Measurements from ENCODE around the gene EHD2.
"Not testable (repeated sequence)": the region's sequence is repeated elsewhere in the genome, so short reads cannot be mapped to it uniquely, and the experiment has no call there.

The EHD2 gene

DNA sequence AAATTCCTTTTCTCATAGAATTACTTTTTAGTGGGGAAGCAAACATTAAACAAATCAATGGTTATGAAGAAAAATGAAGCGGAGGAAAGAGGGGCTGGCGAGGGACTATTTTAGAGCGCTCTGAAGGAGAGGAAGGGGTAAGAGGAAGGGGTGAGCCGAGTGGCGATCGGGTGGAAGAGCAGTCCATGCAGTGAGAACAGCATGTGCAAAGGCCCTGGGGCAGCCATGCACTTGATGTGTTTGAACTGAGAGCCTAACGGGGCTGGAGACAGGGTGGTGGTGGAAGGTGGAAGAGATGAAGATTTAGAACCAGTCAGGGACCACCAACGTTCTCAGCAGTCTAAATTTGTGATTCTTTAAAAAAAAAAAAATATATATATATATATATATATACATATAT is 17.7 kb downstream of the EHD2 start:
- H3K36me3 ChIP-seq (ENCODE audit: control insufficient read depth in 1 of 2, insufficient read depth in 2 of 2, low read length in 2 of 2), result peaks cover 0 to 27% of the 10 kb centered on the region in 2 donors
- no peaks in the 10 kb centered on the region for H3K9me3 ChIP-seq (ENCODE audit: control insufficient read depth in 1 of 2, low read length in 2 of 2)
- no peak overlapping the region for H3K27ac ChIP-seq (ENCODE audit: low read length)
- peaks cover 5% of the 10 kb centered on the region for H3K27me3 ChIP-seq (ENCODE audit: low read depth, low read length)
- no peak overlapping the region for H3K4me3 ChIP-seq (ENCODE audit: low read depth in 1 of 2, low read length in 2 of 2)
- peaks cover 9 to 31% of the 10 kb centered on the region in 2 donors for H3K4me1 ChIP-seq (ENCODE audit: control insufficient read depth in 1 of 2, insufficient read depth in 2 of 2, low read length in 2 of 2)

DNA sequence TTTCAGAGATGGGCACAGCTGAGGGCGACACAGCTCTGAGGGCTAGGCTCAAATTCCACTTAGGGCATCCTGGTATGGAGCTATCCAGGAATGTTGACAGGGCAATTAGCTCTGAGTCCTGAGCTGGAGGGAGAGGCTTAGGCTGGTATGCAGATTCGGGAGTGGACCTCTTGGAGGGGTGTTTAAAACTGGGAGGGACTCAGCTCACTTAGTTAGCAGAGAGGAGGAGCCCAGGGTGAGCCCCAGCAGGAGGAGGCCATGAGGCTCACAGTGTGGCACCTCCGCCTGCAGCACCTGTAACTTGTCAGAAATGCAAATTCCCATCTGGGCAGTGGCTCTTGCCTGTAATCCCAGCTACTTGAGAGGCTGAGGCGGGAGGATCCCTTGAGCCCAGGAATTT is 21.9 kb downstream of the EHD2 start:
- Histone ChIP-seq H3K4me1 (ENCODE audit: control insufficient read depth in 1 of 2, insufficient read depth in 2 of 2, low read length in 2 of 2) (peaks cover 0 to 4% of the 10 kb centered on the region in 2 donors), H3K27ac (ENCODE audit: low read length) (no peak overlapping the region), H3K27me3 (ENCODE audit: low read depth, low read length) (no peaks in the 10 kb centered on the region), H3K4me3 (ENCODE audit: low read depth in 1 of 2, low read length in 2 of 2) (no peak overlapping the region), H3K9me3 (ENCODE audit: control insufficient read depth in 1 of 2, low read length in 2 of 2) (no peaks in the 10 kb centered on the region), H3K36me3 (ENCODE audit: control insufficient read depth in 1 of 2, insufficient read depth in 2 of 2, low read length in 2 of 2) (peaks cover 5 to 44% of the 10 kb centered on the region in 2 donors)

GRCh38 chr19:47740866-47741519 is 27.8 kb downstream of the EHD2 start:
- peaks cover 5 to 45% of the 10 kb centered on the region in 2 donors for H3K36me3 ChIP-seq (ENCODE audit: control insufficient read depth in 1 of 2, insufficient read depth in 2 of 2, low read length in 2 of 2)

GRCh38 chr19:47741544-47742140 is 28.4 kb downstream of the EHD2 start:
- peaks cover 0 to 17% of the 10 kb centered on the region in 2 donors for H3K4me1 ChIP-seq (ENCODE audit: control insufficient read depth in 1 of 2, insufficient read depth in 2 of 2, low read length in 2 of 2)
- H3K27me3 ChIP-seq (ENCODE audit: low read depth, low read length), result no peaks in the 10 kb centered on the region
- H3K27ac ChIP-seq (ENCODE audit: low read length), result no peak overlapping the region
- no peak overlapping the region for H3K4me3 ChIP-seq (ENCODE audit: low read depth in 1 of 2, low read length in 2 of 2)
- no peaks in the 10 kb centered on the region for H3K9me3 ChIP-seq (ENCODE audit: control insufficient read depth in 1 of 2, low read length in 2 of 2)
- H3K36me3 ChIP-seq (ENCODE audit: control insufficient read depth in 1 of 2, insufficient read depth in 2 of 2, low read length in 2 of 2), result peaks cover 0 to 39% of the 10 kb centered on the region in 2 donors

More at GRCh38 chr19:47740866-47741519, 27.8 kb downstream of the EHD2 start:
- no peaks in the 10 kb centered on the region for H3K27me3 ChIP-seq (ENCODE audit: low read depth, low read length)
- H3K4me1 ChIP-seq (ENCODE audit: control insufficient read depth in 1 of 2, insufficient read depth in 2 of 2, low read length in 2 of 2), result peaks cover 0 to 11% of the 10 kb centered on the region in 2 donors
- H3K27ac ChIP-seq (ENCODE audit: low read length), result no peak overlapping the region
- no peak overlapping the region for H3K4me3 ChIP-seq (ENCODE audit: low read depth in 1 of 2, low read length in 2 of 2)
- no peaks in the 10 kb centered on the region for H3K9me3 ChIP-seq (ENCODE audit: control insufficient read depth in 1 of 2, low read length in 2 of 2)

DNA sequence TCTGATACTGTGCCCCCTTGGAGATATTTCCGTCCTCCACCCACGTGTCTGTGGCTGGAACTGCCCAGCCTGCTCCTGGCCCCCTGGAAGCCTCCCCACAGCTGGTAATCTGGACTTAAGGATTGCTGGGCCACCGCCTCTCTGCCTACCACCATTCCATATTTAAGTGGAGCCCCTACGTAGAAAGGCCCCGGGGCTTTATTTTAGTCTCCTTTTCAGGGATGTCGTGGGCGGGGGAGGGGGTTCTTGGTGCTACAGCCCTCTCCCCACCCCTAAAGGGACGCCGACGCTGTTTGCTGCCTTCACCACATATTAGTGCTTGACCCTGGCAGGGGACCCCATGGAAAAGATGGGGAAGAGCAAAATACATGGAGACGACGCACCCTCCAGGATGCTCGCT is 29.4 kb downstream of the EHD2 start:
- Histone ChIP-seq H3K27ac (ENCODE audit: low read length) (peak overlapping the region; percentile 90), H3K36me3 (ENCODE audit: control insufficient read depth in 1 of 2, insufficient read depth in 2 of 2, low read length in 2 of 2) (peaks cover 0 to 40% of the 10 kb centered on the region in 2 donors), H3K4me3 (ENCODE audit: low read depth in 1 of 2, low read length in 2 of 2) (peak overlapping the region; percentile 9 to 59), H3K4me1 (ENCODE audit: control insufficient read depth in 1 of 2, insufficient read depth in 2 of 2, low read length in 2 of 2) (peaks cover 0 to 24% of the 10 kb centered on the region in 2 donors), H3K9me3 (ENCODE audit: control insufficient read depth in 1 of 2, low read length in 2 of 2) (no peaks in the 10 kb centered on the region), H3K27me3 (ENCODE audit: low read depth, low read length) (no peaks in the 10 kb centered on the region)

DNA sequence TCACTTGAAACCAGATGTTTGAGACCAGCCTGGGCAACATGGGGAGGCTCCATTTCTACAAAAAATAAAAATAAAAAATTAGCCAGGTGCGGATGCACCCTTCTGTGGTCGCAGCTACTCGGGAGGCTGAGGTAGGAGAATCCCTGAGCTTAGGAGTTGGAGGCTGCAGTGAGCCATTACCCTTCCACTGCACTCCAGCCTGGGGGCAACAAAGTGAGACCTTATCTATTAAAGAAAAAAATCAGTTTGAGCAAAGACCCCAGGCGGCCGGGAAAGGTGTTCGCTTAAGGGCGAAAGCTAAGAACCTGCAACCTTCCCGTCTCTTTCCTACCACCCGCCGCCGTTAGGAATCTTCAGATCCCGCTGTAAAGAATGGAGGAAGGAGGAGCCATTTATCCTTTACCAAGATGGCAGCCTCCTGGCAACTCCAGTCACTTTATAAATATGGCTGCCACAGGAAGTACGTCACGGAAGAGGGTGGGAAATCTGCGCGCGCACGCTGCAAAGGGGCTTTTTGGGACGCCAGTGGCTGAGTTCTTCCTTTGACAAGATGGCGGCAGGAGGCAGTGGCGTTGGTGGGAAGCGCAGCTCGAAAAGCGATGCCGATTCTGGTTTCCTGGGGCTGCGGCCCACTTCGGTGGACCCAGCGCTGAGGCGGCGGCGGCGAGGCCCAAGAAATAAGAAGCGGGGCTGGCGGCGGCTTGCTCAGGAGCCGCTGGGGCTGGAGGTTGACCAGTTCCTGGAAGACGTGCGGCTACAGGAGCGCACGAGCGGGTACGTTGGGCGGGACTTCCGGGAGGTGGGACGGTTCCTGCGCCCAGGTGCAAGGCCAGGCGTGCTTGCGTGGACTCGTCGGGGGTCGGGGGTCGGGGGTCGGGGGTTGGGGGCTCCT is 32.0 kb downstream of the EHD2 start, which contains the start of gene NOP53:
Gene NOP53 (plus strand): TSS at position 537 of the 892 bp plus-strand sequence. CDS start 14 bp downstream, at position 551.
- no peaks in the 10 kb centered on the region for H3K9me3 ChIP-seq (ENCODE audit: control insufficient read depth in 1 of 2, low read length in 2 of 2)
- H3K27ac ChIP-seq (ENCODE audit: low read length), result peak within 1 kb of the TSS; percentile 63
- H3K4me3 ChIP-seq (ENCODE audit: low read depth in 1 of 2, low read length in 2 of 2), result peak within 1 kb of the TSS; percentile 45 to 69
- peaks cover 15 to 33% of the 10 kb centered on the region in 2 donors for H3K36me3 ChIP-seq (ENCODE audit: control insufficient read depth in 1 of 2, insufficient read depth in 2 of 2, low read length in 2 of 2)
- peaks cover 0 to 24% of the 10 kb centered on the region in 2 donors for H3K4me1 ChIP-seq (ENCODE audit: control insufficient read depth in 1 of 2, insufficient read depth in 2 of 2, low read length in 2 of 2)
- no peaks in the 10 kb centered on the region for H3K27me3 ChIP-seq (ENCODE audit: low read depth, low read length)

DNA sequence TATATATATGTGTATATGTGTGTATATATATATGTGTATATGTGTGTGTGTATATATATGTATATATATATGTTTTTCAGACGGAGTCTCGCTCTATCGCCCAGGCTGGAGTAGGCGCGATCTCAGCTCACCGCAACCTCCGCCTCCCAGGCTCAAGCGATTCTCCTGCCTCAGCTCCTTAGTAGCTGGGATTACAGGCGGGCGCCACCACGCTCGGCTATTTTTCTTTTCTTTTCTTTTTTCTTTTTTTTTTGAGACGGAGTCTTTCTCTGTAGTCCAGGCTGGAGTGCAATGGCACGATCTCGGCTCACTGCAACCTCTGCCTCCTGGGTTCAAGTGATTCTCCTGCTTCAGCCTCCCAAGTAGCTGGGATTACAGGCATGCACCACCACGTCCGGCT is 32.9 kb downstream of the EHD2 start:
- Histone ChIP-seq H3K4me1 (ENCODE audit: control insufficient read depth in 1 of 2, insufficient read depth in 2 of 2, low read length in 2 of 2) (peaks cover 0 to 24% of the 10 kb centered on the region in 2 donors), H3K36me3 (ENCODE audit: control insufficient read depth in 1 of 2, insufficient read depth in 2 of 2, low read length in 2 of 2) (peaks cover 22 to 35% of the 10 kb centered on the region in 2 donors), H3K4me3 (ENCODE audit: low read depth in 1 of 2, low read length in 2 of 2) (peak overlapping the region; percentile 45 to 69)
- not testable (repeated sequence) for H3K27ac ChIP-seq (ENCODE audit: low read length); H3K27me3 ChIP-seq (ENCODE audit: low read depth, low read length); H3K9me3 ChIP-seq (ENCODE audit: control insufficient read depth in 1 of 2, low read length in 2 of 2)

DNA sequence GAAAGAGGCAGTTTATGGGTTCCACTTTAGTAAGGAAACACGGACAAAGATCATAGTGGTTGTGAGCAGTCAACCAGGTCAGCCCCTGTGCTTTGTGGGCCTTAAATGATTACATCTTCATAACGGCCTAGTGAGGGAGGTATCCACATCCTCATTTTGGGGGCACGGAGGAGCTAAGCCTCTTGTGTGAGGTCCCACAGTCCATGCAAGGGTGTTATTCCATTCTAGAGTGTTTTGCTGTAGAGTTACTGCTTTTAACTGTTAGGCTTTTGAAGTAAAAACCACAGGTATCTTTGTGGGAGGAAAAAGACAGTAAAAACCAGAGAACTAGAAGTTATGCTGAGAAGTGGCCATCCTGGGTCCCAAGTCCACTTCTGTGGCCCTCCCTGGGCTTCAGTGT is 36.1 kb downstream of the EHD2 start:
- no peak overlapping the region for H3K27ac ChIP-seq (ENCODE audit: low read length)
- H3K4me3 ChIP-seq (ENCODE audit: low read depth in 1 of 2, low read length in 2 of 2), result no peak overlapping the region
- H3K27me3 ChIP-seq (ENCODE audit: low read depth, low read length), result no peaks in the 10 kb centered on the region
- no peaks in the 10 kb centered on the region for H3K9me3 ChIP-seq (ENCODE audit: control insufficient read depth in 1 of 2, low read length in 2 of 2)
- H3K4me1 ChIP-seq (ENCODE audit: control insufficient read depth in 1 of 2, insufficient read depth in 2 of 2, low read length in 2 of 2), result peaks cover 0 to 17% of the 10 kb centered on the region in 2 donors
- H3K36me3 ChIP-seq (ENCODE audit: control insufficient read depth in 1 of 2, insufficient read depth in 2 of 2, low read length in 2 of 2), result peaks cover 39 to 58% of the 10 kb centered on the region in 2 donors

GRCh38 chr19:47750752-47751151 is 37.5 kb downstream of the EHD2 start:
- H3K27ac ChIP-seq (ENCODE audit: low read length), result no peak overlapping the region
- peaks cover 0 to 15% of the 10 kb centered on the region in 2 donors for H3K4me1 ChIP-seq (ENCODE audit: control insufficient read depth in 1 of 2, insufficient read depth in 2 of 2, low read length in 2 of 2)
- no peak overlapping the region for H3K4me3 ChIP-seq (ENCODE audit: low read depth in 1 of 2, low read length in 2 of 2)
- no peaks in the 10 kb centered on the region for H3K27me3 ChIP-seq (ENCODE audit: low read depth, low read length)
- no peaks in the 10 kb centered on the region for H3K9me3 ChIP-seq (ENCODE audit: control insufficient read depth in 1 of 2, low read length in 2 of 2)
- H3K36me3 ChIP-seq (ENCODE audit: control insufficient read depth in 1 of 2, insufficient read depth in 2 of 2, low read length in 2 of 2), result peaks cover 41 to 73% of the 10 kb centered on the region in 2 donors

- Histone ChIP-seq H3K27ac (ENCODE audit: low read length) (no peak overlapping the region), H3K9me3 (ENCODE audit: control insufficient read depth in 1 of 2, low read length in 2 of 2) (no peaks in the 10 kb centered on the region), H3K27me3 (ENCODE audit: low read depth, low read length) (no peaks in the 10 kb centered on the region), H3K36me3 (ENCODE audit: control insufficient read depth in 1 of 2, insufficient read depth in 2 of 2, low read length in 2 of 2) (peaks cover 57 to 86% of the 10 kb centered on the region in 2 donors), H3K4me3 (ENCODE audit: low read depth in 1 of 2, low read length in 2 of 2) (no peak overlapping the region), H3K4me1 (ENCODE audit: control insufficient read depth in 1 of 2, insufficient read depth in 2 of 2, low read length in 2 of 2) (no peaks in the 10 kb centered on the region)
Measured at GRCh38 chr19:47752440-47753211, 39.4 kb downstream of the EHD2 start.
